H9 (cell line): ENCODE measurements around the gene ZNF280A. TPM values are rescaled to one million over a fixed set of nuclear protein-coding genes. Genes with fewer than 3 reads are reported as not detected.

Experiments used
- DNase-seq: peaks from one replicate; pipeline ENCODE4 v3.0.0-alpha.2; 2017
- H2AFZ ChIP-seq: one replicate; pipeline ENCODE4 v1.6.1; 2013; ENCODE audit warnings: mild to moderate bottlenecking, low read length, control low read depth, moderate library complexity
- H2AK5ac ChIP-seq: 2 replicates; pipeline ENCODE4 v1.6.1; 2013; ENCODE audit warnings: low read length, control low read depth, mixed read lengths; ENCODE audit not compliant: insufficient read length
- H2BK120ac ChIP-seq: one replicate; pipeline ENCODE4 v1.6.1; 2013; ENCODE audit warnings: low read depth, mild to moderate bottlenecking, low read length, control low read depth, inconsistent platforms; ENCODE audit not compliant: poor library complexity, severe bottlenecking
- H2BK12ac ChIP-seq: 2 replicates; pipeline ENCODE4 v1.6.1; 2013; ENCODE audit warnings: low read length, control low read depth, mixed read lengths, low read depth; ENCODE audit not compliant: insufficient read length
- H2BK15ac ChIP-seq: 2 replicates; pipeline ENCODE4 v1.6.1; 2013; ENCODE audit warnings: low read depth, low read length, control low read depth
- H2BK20ac ChIP-seq: one replicate; pipeline ENCODE4 v1.6.1; 2013; ENCODE audit warnings: low read depth, mild to moderate bottlenecking, low read length, control low read depth, inconsistent platforms; ENCODE audit not compliant: poor library complexity, severe bottlenecking
- H2BK5ac ChIP-seq: 2 replicates; pipeline ENCODE4 v1.6.1; 2013; ENCODE audit warnings: low read length, control low read depth, mixed read lengths; ENCODE audit not compliant: insufficient read length
- H3K14ac ChIP-seq: 2 replicates; pipeline ENCODE4 v1.6.1; 2013; ENCODE audit warnings: low read length, control low read depth; ENCODE audit not compliant: insufficient read depth
- H3K18ac ChIP-seq: 2 replicates; pipeline ENCODE4 v1.6.1; 2013; ENCODE audit warnings: low read depth, mild to moderate bottlenecking, mixed read lengths, low read length, control low read depth; ENCODE audit not compliant: insufficient read length
- H3K23ac ChIP-seq: 2 replicates; pipeline ENCODE4 v1.6.1; 2013; ENCODE audit warnings: low read length, control low read depth, mixed read lengths, low read depth; ENCODE audit not compliant: insufficient read length
- H3K23me2 ChIP-seq: 2 replicates; pipeline ENCODE4 v1.6.1; 2013; ENCODE audit warnings: low read depth, mild to moderate bottlenecking, mixed read lengths, low read length, control low read depth; ENCODE audit not compliant: insufficient read length, poor library complexity, severe bottlenecking
- H3K27ac ChIP-seq: 2 replicates; pipeline ENCODE4 v1.5.1; 2013; ENCODE audit warnings: low read length, control low read depth, mixed read lengths, low read depth; ENCODE audit not compliant: insufficient read length
- H3K27me3 ChIP-seq: 2 replicates; pipeline ENCODE4 v1.6.1; 2013; ENCODE audit warnings: low read length, control low read depth, inconsistent platforms; ENCODE audit not compliant: insufficient read depth
- H3K4ac ChIP-seq: 2 replicates; pipeline ENCODE4 v1.6.1; 2013; ENCODE audit warnings: low read depth, mild to moderate bottlenecking, control low read depth, inconsistent platforms, low read length, moderate library complexity
- H3K4me1 ChIP-seq: 2 replicates; pipeline ENCODE4 v1.6.1; 2013; ENCODE audit warnings: low read length, control low read depth, inconsistent platforms; ENCODE audit not compliant: insufficient read depth
- H3K4me2 ChIP-seq: 2 replicates; pipeline ENCODE4 v1.6.1; 2013; ENCODE audit warnings: low read length, control low read depth, mixed read lengths; ENCODE audit not compliant: insufficient read length, insufficient read depth
- H3K56ac ChIP-seq: 2 replicates; pipeline ENCODE4 v1.6.1; 2013; ENCODE audit warnings: low read depth, mild to moderate bottlenecking, mixed read lengths, low read length, control low read depth; ENCODE audit not compliant: insufficient read length
- H3K79me1 ChIP-seq: 2 replicates; pipeline ENCODE4 v1.6.1; 2013; ENCODE audit warnings: low read depth, mild to moderate bottlenecking, moderate library complexity, low read length, control low read depth, inconsistent platforms; ENCODE audit not compliant: insufficient read depth, poor library complexity, severe bottlenecking
- H3K79me2 ChIP-seq: 2 replicates; pipeline ENCODE4 v1.6.1; 2013; ENCODE audit warnings: low read length, control low read depth, inconsistent platforms; ENCODE audit not compliant: insufficient read depth
- H3K9ac ChIP-seq: 2 replicates; pipeline ENCODE4 v1.6.1; 2013; ENCODE audit warnings: low read length, control low read depth, mixed read lengths; ENCODE audit not compliant: insufficient read length; ENCODE audit errors: extremely low read depth
- H3K9me3 ChIP-seq: one replicate; pipeline ENCODE4 v1.6.1; 2013; ENCODE audit warnings: low read depth, low read length, inconsistent platforms; ENCODE audit not compliant: control insufficient read depth
- H3T11ph ChIP-seq: one replicate; pipeline ENCODE4 v1.6.1; 2013; ENCODE audit warnings: mild to moderate bottlenecking, low read length, control low read depth, inconsistent platforms
- H4K20me1 ChIP-seq: one replicate; pipeline ENCODE4 v1.6.1; 2013; ENCODE audit not compliant: control insufficient read depth, insufficient read length, insufficient read depth
- H4K5ac ChIP-seq: 2 replicates; pipeline ENCODE4 v1.6.1; 2013; ENCODE audit warnings: low read depth, mild to moderate bottlenecking, mixed read lengths, low read length, control low read depth; ENCODE audit not compliant: insufficient read length
- H4K8ac ChIP-seq: replicated peaks from 2 replicates; pipeline ENCODE4 v1.6.1; 2013; ENCODE audit warnings: low read length, control low read depth, mixed read lengths, low read depth; ENCODE audit not compliant: insufficient read length
- H4K91ac ChIP-seq: 2 replicates; pipeline ENCODE4 v1.6.1; 2013; ENCODE audit warnings: low read depth, mild to moderate bottlenecking, moderate library complexity, mixed read lengths, low read length, control low read depth; ENCODE audit not compliant: insufficient read length
- H3K27ac Mint-ChIP-seq, 3 experiments: 2 replicates in 2 of 3; 3 replicates in 1 of 3; pipeline ENCODE4 v1.8.0; 2020 to 2021; ENCODE audit warnings: mixed read lengths in 3 of 3, mild to moderate bottlenecking in 1 of 3, moderate library complexity in 1 of 3
- H3K27me3 Mint-ChIP-seq: 2 replicates; pipeline ENCODE4 v1.8.0; 2021; ENCODE audit warnings: low read depth, mild to moderate bottlenecking, moderate library complexity, mixed read lengths
- H3K36me3 Mint-ChIP-seq, 3 experiments: 2 replicates in 2 of 3; 3 replicates in 1 of 3; pipeline ENCODE4 v1.8.0; 2020 to 2021; ENCODE audit warnings: low read depth in 3 of 3, mixed read lengths in 3 of 3; ENCODE audit not compliant: insufficient read depth in 1 of 3
- H3K4me1 Mint-ChIP-seq, 2 experiments: 2 replicates each; pipeline ENCODE4 v1.8.0; 2020; ENCODE audit warnings: mixed read lengths in 2 of 2
- H3K4me3 Mint-ChIP-seq, 2 experiments: 2 replicates in 1 of 2; 3 replicates in 1 of 2; pipeline ENCODE4 v1.8.0; 2020 to 2021; ENCODE audit warnings: mild to moderate bottlenecking in 2 of 2, mixed read lengths in 2 of 2, moderate library complexity in 1 of 2
- H3K9me3 Mint-ChIP-seq, 2 experiments: 2 replicates in 1 of 2; 3 replicates in 1 of 2; pipeline ENCODE4 v1.8.0; 2020; ENCODE audit warnings: mild to moderate bottlenecking in 2 of 2, mixed read lengths in 2 of 2, moderate library complexity in 1 of 2
- WGBS: extraction: QIAGEN DNeasy Blood & Tissue Kit; methylation state at CpG from one replicate; pipeline ENCODE4 v1.1.7; 2013; ENCODE audit warnings: missing lambda C conversion rate, low lambda C conversion rate, mixed read lengths; ENCODE audit not compliant: insufficient read length; ENCODE audit errors: extremely low coverage; 5-methylcytosine and 5-hydroxymethylcytosine counted together
- total RNA-seq: library from RNA; stranded (reverse); gene quantifications from 2 replicates; pipeline ENCODE4 v1.2.1, GENCODE V29; 2021
- TF ChIP-seq, protein P1 (sequence below): fragments of 200-600 bp; sonication (generic); conservative IDR thresholded peaks from 3 replicates; pipeline ENCODE4 v1.8.0; 2021; ENCODE audit warnings: antibody characterized with exemption, mild to moderate bottlenecking

ZNF280A gene
- total RNA-seq, 1 experiment from 2014 or later = 0.13 TPM

DNA sequence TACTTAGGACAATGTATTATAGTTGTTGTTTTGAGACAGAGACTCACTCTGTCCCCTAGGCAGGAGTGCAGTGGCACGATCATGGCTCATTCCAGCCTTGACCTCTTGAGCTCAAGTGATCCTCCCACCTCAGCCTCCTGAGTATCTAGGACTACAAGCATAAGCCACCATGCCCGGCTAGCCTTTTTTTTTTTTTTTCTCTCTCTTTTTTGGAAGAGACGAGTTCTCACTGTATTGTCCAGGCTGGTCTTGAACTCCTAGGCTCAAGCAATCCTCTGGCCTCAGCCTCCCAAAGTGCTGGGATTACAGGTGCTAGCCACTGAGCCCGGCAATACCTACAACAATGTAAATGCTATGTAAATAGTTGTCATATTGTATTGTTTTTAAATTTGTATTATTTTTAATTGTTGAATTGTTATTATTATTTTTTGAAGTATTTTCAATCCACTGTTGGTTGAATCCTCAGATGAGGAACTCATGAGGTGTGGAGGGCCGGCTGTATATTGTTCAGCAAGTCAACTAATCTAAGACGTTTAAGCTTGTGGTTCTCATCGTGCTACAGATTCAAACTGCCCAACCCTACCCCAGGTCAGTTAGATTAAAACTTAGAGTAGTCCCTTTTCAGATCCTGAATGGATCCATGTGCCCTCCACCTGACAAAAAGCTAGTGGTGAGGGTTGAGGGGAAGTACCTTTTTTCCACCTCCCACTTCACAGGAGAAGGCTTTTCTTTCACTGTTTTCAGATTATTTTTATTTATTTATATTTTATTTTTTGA is 11.9 kb upstream of the ZNF280A start:
- no CpG with 5 or more reads among the region's 7 CpGs for WGBS
- H3K27me3 ChIP-seq = peaks cover 4% of the 10 kb centered on the region; the same call in 1 of the 2 replicates
- no peak overlapping the region for H2AK5ac ChIP-seq
- H3K79me2 ChIP-seq = no peaks in the 10 kb centered on the region
- H2BK120ac ChIP-seq = no peak overlapping the region
- H3K18ac ChIP-seq = no peak overlapping the region
- H4K91ac ChIP-seq = no peak overlapping the region
- Mint-ChIP-seq H3K4me3 (no peak overlapping the region), H3K36me3 (no peaks in the 10 kb centered on the region), H3K27ac (no peak overlapping the region), H3K27me3 (peaks cover 93% of the 10 kb centered on the region), H3K4me1 (no peaks in the 10 kb centered on the region), H3K9me3 (no peaks in the 10 kb centered on the region)
- no peaks in the 10 kb centered on the region for H4K20me1 ChIP-seq
- no peak overlapping the region for H3T11ph ChIP-seq
- no peak overlapping the region for H3K9ac ChIP-seq
- TF ChIP-seq, protein P1, sequence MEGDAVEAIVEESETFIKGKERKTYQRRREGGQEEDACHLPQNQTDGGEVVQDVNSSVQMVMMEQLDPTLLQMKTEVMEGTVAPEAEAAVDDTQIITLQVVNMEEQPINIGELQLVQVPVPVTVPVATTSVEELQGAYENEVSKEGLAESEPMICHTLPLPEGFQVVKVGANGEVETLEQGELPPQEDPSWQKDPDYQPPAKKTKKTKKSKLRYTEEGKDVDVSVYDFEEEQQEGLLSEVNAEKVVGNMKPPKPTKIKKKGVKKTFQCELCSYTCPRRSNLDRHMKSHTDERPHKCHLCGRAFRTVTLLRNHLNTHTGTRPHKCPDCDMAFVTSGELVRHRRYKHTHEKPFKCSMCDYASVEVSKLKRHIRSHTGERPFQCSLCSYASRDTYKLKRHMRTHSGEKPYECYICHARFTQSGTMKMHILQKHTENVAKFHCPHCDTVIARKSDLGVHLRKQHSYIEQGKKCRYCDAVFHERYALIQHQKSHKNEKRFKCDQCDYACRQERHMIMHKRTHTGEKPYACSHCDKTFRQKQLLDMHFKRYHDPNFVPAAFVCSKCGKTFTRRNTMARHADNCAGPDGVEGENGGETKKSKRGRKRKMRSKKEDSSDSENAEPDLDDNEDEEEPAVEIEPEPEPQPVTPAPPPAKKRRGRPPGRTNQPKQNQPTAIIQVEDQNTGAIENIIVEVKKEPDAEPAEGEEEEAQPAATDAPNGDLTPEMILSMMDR = no peak
- H2BK20ac ChIP-seq = no peak overlapping the region
- H2BK15ac ChIP-seq = no peak overlapping the region
- no peak overlapping the region for H3K56ac ChIP-seq
- no peak overlapping the region for H2BK12ac ChIP-seq
- no peaks in the 10 kb centered on the region for H3K23me2 ChIP-seq
- no peak overlapping the region for H4K8ac ChIP-seq
- no peaks in the 10 kb centered on the region for H3K79me1 ChIP-seq
- H3K4me2 ChIP-seq = no peak overlapping the region
- no peak overlapping the region for H3K27ac ChIP-seq
- no peak overlapping the region for H2BK5ac ChIP-seq
- no peak for DNase-seq
- H3K9me3 ChIP-seq = no peaks in the 10 kb centered on the region
- H2AFZ ChIP-seq = no peak overlapping the region
- no peaks in the 10 kb centered on the region for H3K4me1 ChIP-seq
- H3K23ac ChIP-seq = no peak overlapping the region
- H3K4ac ChIP-seq = no peak overlapping the region
- H4K5ac ChIP-seq = no peak overlapping the region
- no peak overlapping the region for H3K14ac ChIP-seq
